HEK293T (cell line): ENCODE data around the gene THSD4.

Source experiments
- CTCF ChIA-PET: fragments of 350-600 bp; formaldehyde crosslinking; extraction: SDS; loops from one replicate; lab custom pipeline; 2021; ENCODE audit warnings: antibody characterized with exemption, inconsistent platforms; lab: Yijun Ruan, JAX
- POLR2A ChIA-PET: fragments of 350-600 bp; formaldehyde crosslinking; extraction: SDS; loops from one replicate; lab custom pipeline; 2020; ENCODE audit warnings: antibody characterized with exemption, inconsistent platforms; lab: Yijun Ruan, JAX
- DNase-seq: peaks from one replicate; pipeline ENCODE4 v3.0.0; 2012; ENCODE audit warnings: mixed read lengths; ENCODE audit errors: extremely low spot score
- ARNT ChIP-seq: fragments of 450-650 bp; IDR thresholded peaks from 2 replicates; pipeline ENCODE4 v1.6.1; 2017; ENCODE audit warnings: mild to moderate bottlenecking
- BHLHE40 ChIP-seq: fragments of 450-650 bp; IDR thresholded peaks from 2 replicates; pipeline ENCODE4 v1.6.1; 2016; ENCODE audit warnings: mild to moderate bottlenecking, moderate library complexity, borderline replicate concordance
- CTBP1 ChIP-seq: fragments of 450-650 bp; IDR thresholded peaks from 2 replicates; pipeline ENCODE4 v1.6.1; 2016; ENCODE audit warnings: borderline replicate concordance
- ELF4 ChIP-seq: fragments of 450-650 bp; IDR thresholded peaks from 2 replicates; pipeline ENCODE4 v1.6.1; 2017; ENCODE audit warnings: antibody characterized with exemption
- FOXA1 ChIP-seq: fragments of 450-650 bp; IDR thresholded peaks from 2 replicates; pipeline ENCODE4 v1.6.1; 2016; ENCODE audit warnings: mild to moderate bottlenecking
- FOXK2 ChIP-seq: fragments of 450-650 bp; IDR thresholded peaks from 2 replicates; pipeline ENCODE4 v1.6.1; 2016; ENCODE audit warnings: mild to moderate bottlenecking
- FOXM1 ChIP-seq: fragments of 450-650 bp; IDR thresholded peaks from 2 replicates; pipeline ENCODE4 v1.6.1; 2017; ENCODE audit warnings: mild to moderate bottlenecking, borderline replicate concordance
- HDGF ChIP-seq: fragments of 450-650 bp; IDR thresholded peaks from 2 replicates; pipeline ENCODE4 v1.6.1; 2017; ENCODE audit warnings: antibody characterized with exemption, borderline replicate concordance
- L3MBTL2 ChIP-seq: fragments of 450-650 bp; conservative IDR thresholded peaks from 2 replicates; pipeline ENCODE4 v1.6.1; 2016; ENCODE audit warnings: mild to moderate bottlenecking
- LEF1 ChIP-seq: fragments of 450-650 bp; IDR thresholded peaks from 2 replicates; pipeline ENCODE4 v1.6.1; 2017; ENCODE audit warnings: mild to moderate bottlenecking, borderline replicate concordance
- NFRKB ChIP-seq: fragments of 450-650 bp; IDR thresholded peaks from 2 replicates; pipeline ENCODE4 v1.6.1; 2016; ENCODE audit warnings: mild to moderate bottlenecking, moderate library complexity
- SP1 ChIP-seq: fragments of 450-650 bp; IDR thresholded peaks from 2 replicates; pipeline ENCODE4 v1.6.1; 2017
- SUZ12 ChIP-seq: fragments of 450-650 bp; IDR thresholded peaks from 2 replicates; pipeline ENCODE4 v1.6.1; 2016; ENCODE audit warnings: mild to moderate bottlenecking
- TARDBP ChIP-seq: fragments of 450-650 bp; IDR thresholded peaks from 2 replicates; pipeline ENCODE4 v1.6.1; 2016
- ZNF384 ChIP-seq: fragments of 450-650 bp; IDR thresholded peaks from 2 replicates; pipeline ENCODE4 v1.6.1; 2016
- TF ChIP-seq, protein P1 (sequence below): fragments of 450-650 bp; IDR thresholded peaks from 2 replicates; pipeline ENCODE4 v1.6.1; 2016

THSD4 gene

DNA sequence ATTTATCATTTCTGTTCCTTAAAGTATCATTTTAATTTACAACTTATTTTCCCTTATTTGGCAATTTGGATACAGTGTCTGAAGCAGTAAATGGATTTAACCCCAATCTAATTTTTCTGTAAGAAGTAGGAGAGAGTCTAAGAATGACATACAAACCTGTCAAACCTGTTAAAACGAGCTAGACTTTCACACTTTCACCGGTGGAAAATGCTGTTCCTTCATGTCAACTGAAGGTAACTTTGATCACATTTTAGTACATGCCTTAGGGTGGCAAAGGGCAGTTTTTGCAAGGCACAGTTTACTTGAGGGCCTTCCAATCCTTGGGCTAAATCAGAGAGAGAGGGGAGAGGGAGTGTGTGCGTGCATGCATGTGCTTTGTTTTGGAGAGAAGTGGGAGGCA, 221.4 kb downstream of the THSD4 start:
- CTCF ChIA-PET: no interaction called here
- no peak for DNase-seq
- POLR2A ChIA-PET: no interaction called here
- TF ChIP-seq, protein P1, sequence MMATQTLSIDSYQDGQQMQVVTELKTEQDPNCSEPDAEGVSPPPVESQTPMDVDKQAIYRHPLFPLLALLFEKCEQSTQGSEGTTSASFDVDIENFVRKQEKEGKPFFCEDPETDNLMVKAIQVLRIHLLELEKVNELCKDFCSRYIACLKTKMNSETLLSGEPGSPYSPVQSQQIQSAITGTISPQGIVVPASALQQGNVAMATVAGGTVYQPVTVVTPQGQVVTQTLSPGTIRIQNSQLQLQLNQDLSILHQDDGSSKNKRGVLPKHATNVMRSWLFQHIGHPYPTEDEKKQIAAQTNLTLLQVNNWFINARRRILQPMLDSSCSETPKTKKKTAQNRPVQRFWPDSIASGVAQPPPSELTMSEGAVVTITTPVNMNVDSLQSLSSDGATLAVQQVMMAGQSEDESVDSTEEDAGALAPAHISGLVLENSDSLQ: no peak
- TF ChIP-seq NFRKB: no peak
- TF ChIP-seq TARDBP: no peak

GRCh38 chr15:71337197-71337845, 222.1 kb downstream of the THSD4 start:
- POLR2A ChIA-PET: no interaction called here
- no peak for DNase-seq

DNA sequence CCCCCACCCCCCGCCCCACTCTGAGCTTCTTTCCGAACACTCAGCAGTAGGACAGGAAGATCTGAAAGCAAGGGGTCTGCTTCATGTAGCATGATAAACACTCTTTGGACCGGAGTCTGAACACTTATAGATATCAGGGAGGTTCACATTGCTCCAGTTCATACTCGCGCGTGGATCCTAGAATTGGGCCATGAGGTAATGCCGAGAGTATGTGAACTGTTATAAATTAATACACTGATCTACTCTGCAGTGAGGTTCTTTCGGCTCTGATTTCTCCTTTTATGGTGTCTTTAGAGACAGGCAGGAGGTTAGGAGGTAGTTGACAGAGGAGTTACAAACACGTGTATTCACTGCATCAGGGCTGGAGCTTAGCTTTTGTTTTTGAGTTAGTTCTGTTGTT, 223.0 kb downstream of the THSD4 start:
- DNase-seq: no peak
- ChIA-PET CTCF (no interaction called here), POLR2A (no interaction called here)
- TF ChIP-seq HDGF: no peak
- TF ChIP-seq ELF4: no peak
- no peak for TF ChIP-seq ZNF384
- TF ChIP-seq FOXM1: no peak
- TF ChIP-seq FOXK2: no peak
- TF ChIP-seq TARDBP: no peak
- no peak for TF ChIP-seq FOXA1
- no peak for TF ChIP-seq SP1
- no peak for TF ChIP-seq BHLHE40
- no peak for TF ChIP-seq ARNT
- TF ChIP-seq LEF1: no peak
- TF ChIP-seq, protein P1: no peak
- TF ChIP-seq L3MBTL2: no peak
- no peak for TF ChIP-seq SUZ12
- TF ChIP-seq NFRKB: no peak
- TF ChIP-seq CTBP1: no peak

More at GRCh38 chr15:71337197-71337845, 222.1 kb downstream of the THSD4 start:
- CTCF ChIA-PET: no interaction called here
- TF ChIP-seq ZNF384: no peak
- no peak for TF ChIP-seq FOXA1
- TF ChIP-seq FOXM1: no peak
- no peak for TF ChIP-seq SP1
- TF ChIP-seq, protein P1: no peak
- TF ChIP-seq SUZ12: no peak
- no peak for TF ChIP-seq CTBP1
- TF ChIP-seq NFRKB: no peak
- no peak for TF ChIP-seq HDGF
- TF ChIP-seq L3MBTL2: no peak
- TF ChIP-seq TARDBP: no peak
- TF ChIP-seq ARNT: no peak
- no peak for TF ChIP-seq FOXK2
- no peak for TF ChIP-seq LEF1
- no peak for TF ChIP-seq ELF4
- no peak for TF ChIP-seq BHLHE40

- ChIA-PET POLR2A (no interaction called here), CTCF (no interaction called here)
- no peak for TF ChIP-seq ELF4
- no peak for TF ChIP-seq L3MBTL2
- no peak for TF ChIP-seq LEF1
- TF ChIP-seq TARDBP: no peak
- TF ChIP-seq ARNT: no peak
- no peak for TF ChIP-seq SUZ12
- no peak for TF ChIP-seq HDGF
- no peak for TF ChIP-seq FOXM1
- no peak for TF ChIP-seq ZNF384
- no peak for TF ChIP-seq NFRKB
- no peak for TF ChIP-seq FOXA1
- TF ChIP-seq CTBP1: no peak
- TF ChIP-seq FOXK2: no peak
Observed at GRCh38 chr15:71338827-71339542, 223.7 kb downstream of the THSD4 start.

GRCh38 chr15:71341811-71342550, 226.7 kb downstream of the THSD4 start:
- TF ChIP-seq SUZ12: no peak
- TF ChIP-seq HDGF: no peak
- TF ChIP-seq SP1: no peak
- TF ChIP-seq, protein P1: no peak
- no peak for TF ChIP-seq FOXK2
- no peak for TF ChIP-seq LEF1
- TF ChIP-seq ZNF384: no peak
- TF ChIP-seq FOXM1: no peak
- TF ChIP-seq ELF4: no peak
- TF ChIP-seq L3MBTL2: no peak
- no peak for TF ChIP-seq CTBP1
- TF ChIP-seq ARNT: no peak
- no peak for TF ChIP-seq FOXA1
- TF ChIP-seq NFRKB: no peak
- TF ChIP-seq TARDBP: no peak
- no peak for TF ChIP-seq BHLHE40
- no peak for DNase-seq
- POLR2A ChIA-PET: no interaction called here
- CTCF ChIA-PET: no interaction called here

More at GRCh38 chr15:71338827-71339542, 223.7 kb downstream of the THSD4 start:
- DNase-seq: no peak
